GM04503 (cell line): ENCODE results near the gene SHC3.
"Not testable (repeated sequence)": the region's sequence is repeated elsewhere in the genome, so short reads cannot be mapped to it uniquely, and the experiment has no call there.

ENCODE experiments used
- DNase-seq: peaks from one replicate; pipeline ENCODE4 v3.0.0-alpha.2; 2012; ENCODE audit warnings: low read depth

SHC3 gene

GRCh38 chr9:89177944-89178829, at the start of gene SHC3:
Gene SHC3 (minus strand): TSS chr9:89178818. CDS start chr9:89178460, 358 bp downstream.
- no peak for DNase-seq

GRCh38 chr9:89225991-89226471, 47.4 kb upstream of the SHC3 start:
- DNase-seq: no peak

GRCh38 chr9:89225587-89225986, 47.0 kb upstream of the SHC3 start:
- DNase-seq: no peak

- no peak for DNase-seq
These were observed 46.4 kb upstream of the SHC3 start for GRCh38 chr9:89225036-89225435.

GRCh38 chr9:89224633-89225032, 46.0 kb upstream of the SHC3 start:
- no peak for DNase-seq

GRCh38 chr9:89223396-89223977, 44.9 kb upstream of the SHC3 start:
- DNase-seq: no peak

GRCh38 chr9:89219637-89220036, 41.0 kb upstream of the SHC3 start:
- no peak for DNase-seq

GRCh38 chr9:89218040-89218928, 39.7 kb upstream of the SHC3 start:
- no peak for DNase-seq

GRCh38 chr9:89215342-89215741, 36.7 kb upstream of the SHC3 start:
- DNase-seq: no peak

GRCh38 chr9:89213396-89213880, 34.8 kb upstream of the SHC3 start:
- no peak for DNase-seq

GRCh38 chr9:89212171-89212570, 33.6 kb upstream of the SHC3 start:
- DNase-seq: no peak

- DNase-seq: not testable (repeated sequence)
These were observed 30.7 kb upstream of the SHC3 start for GRCh38 chr9:89209311-89209710.

- no peak for DNase-seq
These were observed 28.4 kb upstream of the SHC3 start for GRCh38 chr9:89207026-89207425.

GRCh38 chr9:89204801-89205200, 26.2 kb upstream of the SHC3 start:
- no peak for DNase-seq

- no peak for DNase-seq
These were observed 16.6 kb upstream of the SHC3 start for GRCh38 chr9:89195131-89195797.

- DNase-seq: no peak
These were observed 16.0 kb upstream of the SHC3 start for GRCh38 chr9:89194421-89195130.

GRCh38 chr9:89191004-89191403, 12.4 kb upstream of the SHC3 start:
- DNase-seq: no peak

GRCh38 chr9:89189215-89189614, 10.6 kb upstream of the SHC3 start:
- no peak for DNase-seq

- DNase-seq: no peak
These were observed 9.3 kb upstream of the SHC3 start for GRCh38 chr9:89187950-89188349.

GRCh38 chr9:89187541-89187940, 8.9 kb upstream of the SHC3 start:
- DNase-seq: no peak

GRCh38 chr9:89186960-89187359, 8.3 kb upstream of the SHC3 start:
- no peak for DNase-seq
